AG10803 (cell line): ENCODE results near the gene PDE9A.

ENCODE experiments used
- DNase-seq: peaks from one replicate; pipeline ENCODE4 v3.0.0; 2010; ENCODE audit warnings: low read depth
- H3K4me3 ChIP-seq: 2 replicates; pipeline ENCODE4 v1.5.1; 2011; ENCODE audit warnings: mild to moderate bottlenecking, low read length, control low read depth
- CTCF ChIP-seq: conservative IDR thresholded peaks from 2 replicates; pipeline ENCODE4 v1.5.1; 2011; ENCODE audit warnings: mild to moderate bottlenecking, low read length, control low read depth, inconsistent platforms

The PDE9A gene

GRCh38 chr21:42670058-42670880, 16.8 kb downstream of the PDE9A start:
- TF ChIP-seq CTCF = no peak
- H3K4me3 ChIP-seq = no peak overlapping the region
- DNase-seq = no peak

GRCh38 chr21:42670884-42671283, 17.5 kb downstream of the PDE9A start:
- TF ChIP-seq CTCF = no peak
- DNase-seq = no peak
- no peak overlapping the region for H3K4me3 ChIP-seq

GRCh38 chr21:42671778-42672593, 18.6 kb downstream of the PDE9A start:
- no peak for DNase-seq
- H3K4me3 ChIP-seq = no peak overlapping the region
- no peak for TF ChIP-seq CTCF

GRCh38 chr21:42672699-42673458, 19.5 kb downstream of the PDE9A start:
- no peak for DNase-seq
- TF ChIP-seq CTCF = no peak
- H3K4me3 ChIP-seq = no peak overlapping the region

GRCh38 chr21:42673633-42674328, 20.4 kb downstream of the PDE9A start:
- DNase-seq = no peak
- TF ChIP-seq CTCF = no peak
- no peak overlapping the region for H3K4me3 ChIP-seq

GRCh38 chr21:42674351-42674940, 21.0 kb downstream of the PDE9A start:
- no peak for TF ChIP-seq CTCF
- no peak for DNase-seq
- H3K4me3 ChIP-seq = no peak overlapping the region
